Subcutaneous abdominal adipose tissue (tissue), 5 donors: ENCODE data around the gene SERPINB13.
"Not testable (repeated sequence)": the region's sequence is repeated elsewhere in the genome, so short reads cannot be mapped to it uniquely, and the experiment has no call there.

Source experiments
- H3K27ac ChIP-seq: one replicate; pipeline ENCODE4 v1.7.0; 2013; ENCODE audit warnings: low read depth, mild to moderate bottlenecking, inconsistent platforms, low read length, moderate library complexity
- H3K27me3 ChIP-seq, 5 donors: one replicate each; pipeline ENCODE4 v1.7.0; 2013; ENCODE audit warnings: low read length in 5 of 5, inconsistent platforms in 1 of 5; ENCODE audit not compliant: control insufficient read depth in 5 of 5, insufficient read depth in 4 of 5
- H3K36me3 ChIP-seq, 5 donors: one replicate each; pipeline ENCODE4 v1.7.0; 2013; ENCODE audit warnings: low read length in 5 of 5; ENCODE audit not compliant: control insufficient read depth in 5 of 5, insufficient read depth in 5 of 5
- H3K4me1 ChIP-seq, 5 donors: one replicate each; pipeline ENCODE4 v1.7.0; 2013; ENCODE audit warnings: low read length in 5 of 5, mild to moderate bottlenecking in 3 of 5, moderate library complexity in 1 of 5; ENCODE audit not compliant: control insufficient read depth in 5 of 5, insufficient read depth in 5 of 5
- H3K4me3 ChIP-seq, 5 donors: one replicate each; pipeline ENCODE4 v1.7.0; 2013; ENCODE audit warnings: low read length in 5 of 5, low read depth in 1 of 5
- H3K9ac ChIP-seq, 5 donors: one replicate each; pipeline ENCODE4 v1.7.0; 2013; ENCODE audit warnings: low read length in 5 of 5, mild to moderate bottlenecking in 4 of 5, moderate library complexity in 3 of 5
- H3K9me3 ChIP-seq, 5 donors: one replicate each; pipeline ENCODE4 v1.7.0; 2013; ENCODE audit warnings: low read length in 5 of 5; ENCODE audit not compliant: control insufficient read depth in 5 of 5
- donor health status: healthy.
- donor health status: healthy.
- donor health status: healthy.
- donor health status: healthy.
- donor health status: healthy.

SERPINB13 gene

GRCh38 chr18:63613420-63613819 is 26.3 kb downstream of the SERPINB13 start:
- Histone ChIP-seq H3K9ac (no peak overlapping the region), H3K4me3 (no peak overlapping the region), H3K4me1 (no peaks in the 10 kb centered on the region), H3K27ac (no peak overlapping the region), H3K27me3 (no peaks in the 10 kb centered on the region), H3K36me3 (no peaks in the 10 kb centered on the region), H3K9me3 (no peaks in the 10 kb centered on the region)

GRCh38 chr18:63617049-63617914 is 30.1 kb downstream of the SERPINB13 start:
- Histone ChIP-seq H3K36me3 (no peaks in the 10 kb centered on the region), H3K9ac (no peak overlapping the region), H3K9me3 (peaks cover 0 to 5% (median 0%) of the 10 kb centered on the region in 5 donors), H3K4me3 (no peak overlapping the region), H3K27ac (no peak overlapping the region), H3K27me3 (no peaks in the 10 kb centered on the region), H3K4me1 (no peaks in the 10 kb centered on the region)

GRCh38 chr18:63617915-63618234 is 30.7 kb downstream of the SERPINB13 start:
- Histone ChIP-seq H3K9ac (no peak overlapping the region), H3K4me3 (no peak overlapping the region), H3K9me3 (peaks cover 0 to 5% (median 0%) of the 10 kb centered on the region in 5 donors), H3K27ac (no peak overlapping the region), H3K27me3 (no peaks in the 10 kb centered on the region), H3K36me3 (no peaks in the 10 kb centered on the region), H3K4me1 (no peaks in the 10 kb centered on the region)

GRCh38 chr18:63619661-63620060 is 32.5 kb downstream of the SERPINB13 start:
- no peak overlapping the region for H3K4me3 ChIP-seq
- no peak overlapping the region for H3K27ac ChIP-seq
- H3K4me1 ChIP-seq, result no peaks in the 10 kb centered on the region
- H3K36me3 ChIP-seq, result no peaks in the 10 kb centered on the region
- H3K9me3 ChIP-seq, result peaks cover 0 to 11% (median 5%) of the 10 kb centered on the region in 5 donors
- no peak overlapping the region for H3K9ac ChIP-seq
- H3K27me3 ChIP-seq, result no peaks in the 10 kb centered on the region

- H3K27ac ChIP-seq, result no peak overlapping the region
- no peaks in the 10 kb centered on the region for H3K27me3 ChIP-seq
- H3K9me3 ChIP-seq, result peaks cover 4 to 31% (median 29%) of the 10 kb centered on the region in 5 donors
- H3K36me3 ChIP-seq, result no peaks in the 10 kb centered on the region
- no peaks in the 10 kb centered on the region for H3K4me1 ChIP-seq
- no peak overlapping the region for H3K4me3 ChIP-seq
- no peak overlapping the region for H3K9ac ChIP-seq
Observed at GRCh38 chr18:63624863-63625262, 37.7 kb downstream of the SERPINB13 start.

- peak overlapping the region in 2 of 5 donors; percentile 0 to 26 for H3K4me3 ChIP-seq
- no peaks in the 10 kb centered on the region for H3K4me1 ChIP-seq
- H3K27me3 ChIP-seq, result no peaks in the 10 kb centered on the region
- H3K9ac ChIP-seq, result no peak overlapping the region
- H3K9me3 ChIP-seq, result peaks cover 4 to 36% (median 29%) of the 10 kb centered on the region in 5 donors
- no peaks in the 10 kb centered on the region for H3K36me3 ChIP-seq
- no peak overlapping the region for H3K27ac ChIP-seq
Observed at GRCh38 chr18:63626431-63626830, 39.3 kb downstream of the SERPINB13 start.

- no peak overlapping the region for H3K27ac ChIP-seq
- H3K4me1 ChIP-seq, result no peaks in the 10 kb centered on the region
- H3K36me3 ChIP-seq, result no peaks in the 10 kb centered on the region
- no peaks in the 10 kb centered on the region for H3K27me3 ChIP-seq
- peaks cover 7 to 36% (median 29%) of the 10 kb centered on the region in 5 donors for H3K9me3 ChIP-seq
- H3K4me3 ChIP-seq, result no peak overlapping the region
- H3K9ac ChIP-seq, result no peak overlapping the region
Observed at GRCh38 chr18:63627819-63628218, 40.7 kb downstream of the SERPINB13 start.

- H3K9ac ChIP-seq, result no peak overlapping the region
- H3K27ac ChIP-seq, result no peak overlapping the region
- H3K9me3 ChIP-seq, result no peaks in the 10 kb centered on the region
- H3K36me3 ChIP-seq, result no peaks in the 10 kb centered on the region
- no peaks in the 10 kb centered on the region for H3K27me3 ChIP-seq
- H3K4me3 ChIP-seq, result no peak overlapping the region
- no peaks in the 10 kb centered on the region for H3K4me1 ChIP-seq
Observed at GRCh38 chr18:63637703-63638102, 50.6 kb downstream of the SERPINB13 start.

- H3K9me3 ChIP-seq, H3K9ac ChIP-seq, H3K27ac ChIP-seq, H3K36me3 ChIP-seq, H3K4me1 ChIP-seq, H3K27me3 ChIP-seq, H3K4me3 ChIP-seq: not testable (repeated sequence)
Observed at GRCh38 chr18:63641157-63641680, 54.1 kb downstream of the SERPINB13 start.

GRCh38 chr18:63642668-63643356 is 55.7 kb downstream of the SERPINB13 start:
- not testable (repeated sequence) for H3K36me3 ChIP-seq, H3K4me1 ChIP-seq, H3K27me3 ChIP-seq, H3K9me3 ChIP-seq, H3K9ac ChIP-seq, H3K4me3 ChIP-seq, H3K27ac ChIP-seq
